Middle frontal gyrus (tissue), 1 donor: ENCODE data around the gene SDCCAG8.

Source experiments
- DNase-seq: peaks from one replicate; pipeline ENCODE4 v3.0.0-alpha.2; 2015; ENCODE audit warnings: low spot score; ENCODE audit errors: extremely low spot score

Gene SDCCAG8

GRCh38 chr1:243390162-243390791 is 134.4 kb downstream of the SDCCAG8 start:
- no peak for DNase-seq

- no peak for DNase-seq
Observed at GRCh38 chr1:243391355-243391754, 135.5 kb downstream of the SDCCAG8 start.

GRCh38 chr1:243393096-243393495 is 137.3 kb downstream of the SDCCAG8 start:
- DNase-seq: no peak

GRCh38 chr1:243394066-243394465 is 138.2 kb downstream of the SDCCAG8 start:
- no peak for DNase-seq

GRCh38 chr1:243394601-243395464 is 139.0 kb downstream of the SDCCAG8 start:
- no peak for DNase-seq

- no peak for DNase-seq
Observed at GRCh38 chr1:243396424-243396823, 140.6 kb downstream of the SDCCAG8 start.

GRCh38 chr1:243396876-243397275 is 141.0 kb downstream of the SDCCAG8 start:
- DNase-seq: no peak

- DNase-seq: no peak
Observed at GRCh38 chr1:243397613-243398321, 141.9 kb downstream of the SDCCAG8 start.

- no peak for DNase-seq
Observed at GRCh38 chr1:243399561-243400155, 143.8 kb downstream of the SDCCAG8 start.

GRCh38 chr1:243402868-243403267 is 147.0 kb downstream of the SDCCAG8 start:
- no peak for DNase-seq

- DNase-seq: no peak
Observed at GRCh38 chr1:243406424-243406823, 150.6 kb downstream of the SDCCAG8 start.

- DNase-seq: no peak
Observed at GRCh38 chr1:243407284-243408018, 151.6 kb downstream of the SDCCAG8 start.

- no peak for DNase-seq
Observed at GRCh38 chr1:243408479-243408878, 152.6 kb downstream of the SDCCAG8 start.

GRCh38 chr1:243409284-243409683 is 153.4 kb downstream of the SDCCAG8 start:
- no peak for DNase-seq

GRCh38 chr1:243411472-243411871 is 155.6 kb downstream of the SDCCAG8 start:
- DNase-seq: no peak

GRCh38 chr1:243413431-243414151 is 157.8 kb downstream of the SDCCAG8 start:
- no peak for DNase-seq

GRCh38 chr1:243414152-243414494 is 158.3 kb downstream of the SDCCAG8 start:
- DNase-seq: no peak

- no peak for DNase-seq
Observed at GRCh38 chr1:243415663-243416408, 160.0 kb downstream of the SDCCAG8 start.

GRCh38 chr1:243416495-243416894 is 160.7 kb downstream of the SDCCAG8 start:
- no peak for DNase-seq
